ENCODE measurements around the gene DYNLRB1.

Gene DYNLRB1

GRCh38 chr20:34558320-34559218 lies 42.3 kb downstream of the DYNLRB1 start, which contains the start of gene MAP1LC3A:
Gene MAP1LC3A, plus strand, starts transcription at chr20:34558718. Its CDS starts 151 bp downstream, at chr20:34558869.
- ATAC-seq, result peak; percentile 82

GRCh38 chr20:34559311-34560140 lies 43.3 kb downstream of the DYNLRB1 start:
- ATAC-seq, result no peak
- DNase-seq, result no peak

More at GRCh38 chr20:34558320-34559218, 42.3 kb downstream of the DYNLRB1 start, which contains the start of gene MAP1LC3A:
- peak; percentile 93 for DNase-seq

GRCh38 chr20:34560141-34560523 lies 43.9 kb downstream of the DYNLRB1 start:
- DNase-seq, result no peak

GRCh38 chr20:34560614-34561013 lies 44.4 kb downstream of the DYNLRB1 start:
- ATAC-seq (no peak), DNase-seq (no peak)

More at GRCh38 chr20:34560141-34560523, 43.9 kb downstream of the DYNLRB1 start:
- ATAC-seq, result no peak

DNA sequence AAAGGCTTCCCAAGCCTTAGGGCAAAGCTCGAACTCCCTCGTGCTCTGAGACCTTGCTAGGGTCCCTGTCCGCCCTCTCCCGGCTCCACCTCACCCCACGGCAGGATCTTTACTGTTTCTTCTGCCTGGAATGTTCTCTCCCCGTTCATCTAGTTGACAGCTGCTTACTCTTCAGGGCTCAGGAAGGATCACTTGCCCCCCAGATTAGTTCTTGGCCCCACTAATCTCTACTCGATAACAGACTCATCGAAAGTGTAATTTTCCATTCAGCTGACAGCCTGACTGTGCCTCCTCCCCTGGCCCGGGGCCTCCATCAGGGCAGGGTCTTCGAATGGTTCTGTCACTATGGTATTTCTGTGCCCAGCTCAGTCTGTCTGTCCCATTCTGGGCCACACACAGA lies 45.4 kb downstream of the DYNLRB1 start:
- no peak for DNase-seq
- no peak for ATAC-seq

GRCh38 chr20:34562641-34563040 lies 46.4 kb downstream of the DYNLRB1 start:
- DNase-seq (no peak), ATAC-seq (peak; percentile 30)

GRCh38 chr20:34564833-34565232 lies 48.6 kb downstream of the DYNLRB1 start:
- ATAC-seq (no peak), DNase-seq (no peak)

DNA sequence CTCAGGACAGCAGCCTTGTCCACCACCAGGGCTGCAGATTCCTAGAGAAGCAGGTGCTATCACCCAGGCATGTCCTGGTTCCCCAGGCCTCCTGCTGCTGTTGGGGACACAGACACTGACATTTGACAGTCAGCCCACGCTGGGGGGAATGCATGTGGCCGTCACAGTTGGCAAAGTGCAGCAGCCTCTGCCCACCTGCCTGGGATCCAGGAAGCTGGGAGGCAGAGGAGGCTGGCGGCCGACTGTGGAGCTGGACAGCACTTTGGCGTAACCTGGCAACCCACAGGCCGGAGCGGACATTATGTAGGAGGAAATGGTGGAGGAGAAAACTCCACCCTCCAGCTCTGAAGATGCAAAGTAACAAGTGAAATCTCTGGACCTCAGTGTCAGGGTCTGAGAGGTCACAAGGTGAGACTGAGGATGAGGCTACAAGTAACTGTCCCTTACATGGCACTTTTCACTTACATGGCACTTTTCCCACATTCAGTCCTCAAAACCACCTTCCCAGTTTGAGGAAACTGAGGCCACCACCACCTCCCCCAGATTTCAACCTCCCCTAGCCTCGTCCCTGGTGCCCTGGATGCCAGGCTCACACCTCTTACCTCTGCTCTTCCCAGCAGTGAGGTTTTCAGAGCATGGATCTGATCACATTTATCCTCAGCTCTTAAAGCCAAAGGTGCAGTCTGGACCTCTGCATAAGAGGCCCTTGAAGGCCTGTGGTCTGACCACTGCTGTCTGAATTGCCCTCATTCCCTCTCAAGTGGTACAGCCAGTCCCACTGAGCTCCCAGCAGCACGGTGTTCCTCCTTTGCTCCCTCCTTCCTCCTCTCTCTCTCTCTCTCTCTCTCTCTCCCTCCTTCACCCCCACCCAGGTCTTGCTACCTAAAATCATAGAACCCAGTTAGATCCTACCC lies 51.0 kb downstream of the DYNLRB1 start:
- no peak for ATAC-seq

GRCh38 chr20:34567892-34568865 lies 52.0 kb downstream of the DYNLRB1 start:
- no peak for DNase-seq
- ATAC-seq, result no peak

More for the DNA sequence above, 51.0 kb downstream of the DYNLRB1 start:
- no peak for DNase-seq

DNA sequence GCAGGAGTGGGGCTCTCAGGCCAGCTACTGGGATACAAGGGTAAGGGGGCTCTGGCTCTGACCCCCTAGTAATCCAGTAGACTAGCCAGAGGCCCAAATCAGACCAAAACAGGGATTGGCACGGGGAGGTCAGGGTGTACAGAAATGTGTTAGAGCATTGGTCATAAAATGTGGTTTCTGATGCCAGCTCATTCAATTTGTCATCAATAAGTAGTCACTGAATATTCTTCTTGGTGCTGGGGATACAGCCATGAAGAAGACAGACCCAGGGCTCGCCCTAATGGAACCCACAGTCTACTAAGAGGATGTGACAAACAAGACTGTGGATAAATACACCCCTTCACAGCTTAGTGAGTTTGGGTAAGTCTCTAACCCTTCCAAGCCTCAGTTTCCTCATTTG lies 53.4 kb downstream of the DYNLRB1 start:
- ATAC-seq (no peak), DNase-seq (no peak)

DNA sequence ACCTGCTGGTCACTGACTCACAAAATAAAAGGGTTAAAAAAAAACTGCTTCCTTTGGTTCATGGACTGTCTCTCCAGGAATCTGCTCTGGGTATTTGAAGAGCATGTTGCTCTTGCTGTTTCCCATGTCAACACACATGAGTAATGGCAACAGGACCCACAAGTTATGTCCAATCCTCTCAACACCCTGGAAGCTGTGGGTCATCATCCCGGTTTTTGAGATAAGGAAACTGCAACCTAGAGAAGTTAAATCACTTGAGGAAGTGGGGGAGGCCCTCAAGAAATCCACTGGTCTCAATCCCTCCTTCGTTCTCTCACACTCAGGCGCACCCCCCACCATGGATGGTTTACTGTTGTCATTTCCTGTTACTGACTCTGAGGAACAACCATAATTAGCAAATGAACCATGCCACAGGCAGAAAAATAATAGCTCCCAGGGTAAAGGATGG lies 54.7 kb downstream of the DYNLRB1 start:
- DNase-seq, result no peak
- ATAC-seq, result no peak

DNA sequence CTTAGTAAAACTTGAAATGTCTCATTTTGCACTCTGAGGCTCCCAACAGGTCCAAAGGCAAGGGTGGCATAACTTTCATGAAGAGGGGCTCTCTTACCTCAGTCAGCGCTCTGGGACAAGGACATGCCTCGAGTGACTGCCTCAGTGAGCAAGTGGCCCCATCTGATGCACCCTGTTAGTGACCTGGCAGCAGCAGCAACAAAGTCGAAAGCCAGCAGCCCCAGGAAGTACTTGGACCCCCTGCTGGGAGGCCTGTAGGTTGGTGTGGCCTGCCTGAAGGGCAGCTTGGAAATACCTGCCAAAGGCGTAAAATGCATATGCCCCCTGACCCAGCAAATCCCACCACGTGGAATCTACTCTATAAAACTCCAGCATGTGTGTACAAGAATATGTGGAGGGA lies 55.5 kb downstream of the DYNLRB1 start:
- ATAC-seq (no peak), DNase-seq (no peak)

DNA sequence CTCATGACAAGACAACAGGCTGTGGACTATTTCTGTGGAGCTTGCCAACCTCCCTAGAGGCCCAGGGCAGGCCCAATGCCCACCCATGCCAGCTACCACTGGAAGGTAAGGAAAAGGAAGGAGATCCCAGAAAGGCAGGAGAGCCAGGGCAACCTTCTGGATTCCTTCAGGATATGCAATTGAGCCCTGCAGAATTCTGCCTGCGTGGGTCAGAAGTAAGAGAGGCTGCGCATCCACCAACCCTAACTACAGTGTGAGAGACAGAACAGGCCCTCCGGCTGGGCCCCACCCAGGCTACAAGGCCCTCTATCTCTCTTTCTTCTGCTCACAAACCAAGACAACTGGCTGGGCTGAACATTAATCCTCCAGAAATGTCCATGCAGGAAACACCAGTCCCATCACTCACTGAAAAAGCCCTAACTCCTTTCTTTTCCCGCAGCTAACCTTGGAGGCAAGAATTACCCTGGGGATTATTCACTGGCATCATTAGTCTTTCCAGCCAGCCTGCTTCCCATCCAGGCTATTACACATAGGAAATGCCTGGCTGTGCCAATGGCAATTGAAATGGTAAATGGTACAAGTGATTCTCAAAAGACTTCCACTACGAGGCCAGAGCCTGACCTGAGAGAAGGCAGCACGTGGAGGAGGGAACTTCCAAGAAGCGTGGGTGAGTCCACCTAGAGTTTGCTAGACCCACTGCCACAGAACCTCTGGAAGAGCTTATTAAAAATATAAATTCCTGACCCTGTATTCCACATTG lies 57.5 kb downstream of the DYNLRB1 start:
- ATAC-seq (no peak), DNase-seq (no peak)

- DNase-seq (no peak), ATAC-seq (no peak)
These were observed 58.2 kb downstream of the DYNLRB1 start for GRCh38 chr20:34574426-34574825.

DNA sequence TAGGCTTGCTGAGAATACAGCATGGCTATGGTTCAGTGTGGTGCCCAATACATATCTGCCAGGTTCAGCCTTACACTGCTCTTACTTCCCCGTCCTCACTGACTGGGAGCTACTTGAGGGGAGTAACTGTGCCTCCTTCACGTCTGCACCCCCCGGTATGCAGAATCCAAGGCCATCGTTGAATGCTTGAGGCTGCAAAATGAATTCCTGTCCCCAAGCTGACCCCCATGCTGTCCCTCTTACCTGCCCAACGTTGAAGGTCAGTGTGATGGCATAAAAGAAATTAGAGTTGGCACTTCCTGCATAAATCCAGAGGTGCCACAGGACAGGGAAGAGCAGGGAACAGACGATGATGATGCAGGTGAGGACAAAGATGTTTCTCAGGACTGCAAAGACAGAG lies 58.6 kb downstream of the DYNLRB1 start:
- DNase-seq (no peak), ATAC-seq (no peak)

- no peak for DNase-seq
- no peak for ATAC-seq
These were observed 59.0 kb downstream of the DYNLRB1 start for GRCh38 chr20:34575271-34575670.

DNA sequence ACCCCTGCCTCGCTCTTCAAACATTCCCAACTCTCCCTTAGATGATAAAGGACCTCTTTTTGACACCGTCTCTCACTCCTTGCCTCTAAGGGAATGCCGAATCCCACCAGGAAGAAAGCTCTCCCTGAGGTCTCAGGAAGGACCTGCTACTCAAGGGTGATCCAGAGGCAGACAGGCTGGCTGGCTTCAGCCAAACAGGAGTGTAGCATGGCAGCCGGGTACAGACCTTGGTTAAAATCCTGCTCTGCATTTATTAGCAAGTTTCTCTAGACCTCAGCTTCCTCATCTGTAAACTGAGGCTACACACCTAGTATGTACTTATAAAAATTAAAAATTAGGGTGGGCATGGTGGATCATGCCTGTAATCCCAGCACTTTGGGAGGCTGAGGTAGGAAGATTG lies 59.5 kb downstream of the DYNLRB1 start:
- ATAC-seq (no peak), DNase-seq (no peak)

- ATAC-seq (no peak), DNase-seq (no peak)
These were observed 60.8 kb downstream of the DYNLRB1 start for GRCh38 chr20:34577061-34577460.

DNA sequence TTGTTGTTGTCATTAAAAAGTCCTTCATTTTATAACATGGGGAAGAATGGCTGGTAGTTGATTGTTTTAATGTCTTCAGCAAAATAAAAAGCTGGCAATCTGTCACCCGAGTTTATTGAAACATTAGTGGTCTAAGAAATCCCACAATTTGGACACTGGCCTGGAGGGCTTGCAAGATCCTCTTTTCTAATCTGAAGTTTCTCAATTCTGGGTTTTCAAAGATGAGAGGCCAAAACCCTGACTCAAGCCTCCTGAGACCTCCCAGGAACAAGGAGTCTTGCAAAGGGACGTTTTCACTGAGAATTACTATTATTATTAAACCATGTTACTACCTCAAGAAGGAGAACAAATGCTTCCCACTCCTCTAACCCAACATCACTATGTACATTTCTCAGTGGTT lies 61.8 kb downstream of the DYNLRB1 start:
- DNase-seq (no peak), ATAC-seq (no peak)

DNA sequence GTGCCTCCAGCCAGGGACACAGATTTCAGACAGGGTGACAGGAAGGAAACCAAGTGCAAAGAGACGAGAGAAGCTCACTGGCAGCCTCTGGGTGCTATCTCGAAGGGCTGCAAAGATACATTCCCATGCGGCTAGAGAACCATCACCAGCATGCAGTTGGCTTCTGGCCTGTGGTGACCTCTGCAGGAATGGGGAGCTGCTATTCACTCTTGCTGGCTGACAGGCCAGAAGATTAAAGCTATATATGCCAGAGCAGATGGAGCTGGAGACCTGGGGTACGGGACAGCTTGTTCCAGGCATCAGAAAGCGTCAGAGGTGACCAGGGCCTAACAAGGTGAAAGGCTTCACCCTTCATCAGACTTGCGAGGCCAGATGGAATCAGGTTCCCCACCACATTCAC lies 62.3 kb downstream of the DYNLRB1 start:
- no peak for ATAC-seq
- DNase-seq, result no peak

Data from stimulated activated naive CD8-positive, alpha-beta T cell treated with anti-CD3 and anti-CD28 coated beads, Interleukin-15, Interleukin-2, amounts not matched to agents 100 U/mL and 50 U/mL, for 24 hours (primary cell).